Ureter (tissue), 1 donor: Measurements from ENCODE around the gene DHX30. TPM values are rescaled to one million over a fixed set of nuclear protein-coding genes. Genes with fewer than 3 reads are reported as not detected.

Experiments used
- DNase-seq: peaks from one replicate; pipeline ENCODE4 v3.0.0-alpha.2; 2020; ENCODE audit warnings: low spot score
- total RNA-seq: library from RNA; stranded (reverse); gene quantifications from one replicate; pipeline ENCODE4 v1.2.4, GENCODE V29; 2023
- donor health status: DM: yes; HTN: yes; CAD: no.

Gene DHX30
- total RNA-seq, 1 donor from 2014 or later = 81.5 TPM

DNA sequence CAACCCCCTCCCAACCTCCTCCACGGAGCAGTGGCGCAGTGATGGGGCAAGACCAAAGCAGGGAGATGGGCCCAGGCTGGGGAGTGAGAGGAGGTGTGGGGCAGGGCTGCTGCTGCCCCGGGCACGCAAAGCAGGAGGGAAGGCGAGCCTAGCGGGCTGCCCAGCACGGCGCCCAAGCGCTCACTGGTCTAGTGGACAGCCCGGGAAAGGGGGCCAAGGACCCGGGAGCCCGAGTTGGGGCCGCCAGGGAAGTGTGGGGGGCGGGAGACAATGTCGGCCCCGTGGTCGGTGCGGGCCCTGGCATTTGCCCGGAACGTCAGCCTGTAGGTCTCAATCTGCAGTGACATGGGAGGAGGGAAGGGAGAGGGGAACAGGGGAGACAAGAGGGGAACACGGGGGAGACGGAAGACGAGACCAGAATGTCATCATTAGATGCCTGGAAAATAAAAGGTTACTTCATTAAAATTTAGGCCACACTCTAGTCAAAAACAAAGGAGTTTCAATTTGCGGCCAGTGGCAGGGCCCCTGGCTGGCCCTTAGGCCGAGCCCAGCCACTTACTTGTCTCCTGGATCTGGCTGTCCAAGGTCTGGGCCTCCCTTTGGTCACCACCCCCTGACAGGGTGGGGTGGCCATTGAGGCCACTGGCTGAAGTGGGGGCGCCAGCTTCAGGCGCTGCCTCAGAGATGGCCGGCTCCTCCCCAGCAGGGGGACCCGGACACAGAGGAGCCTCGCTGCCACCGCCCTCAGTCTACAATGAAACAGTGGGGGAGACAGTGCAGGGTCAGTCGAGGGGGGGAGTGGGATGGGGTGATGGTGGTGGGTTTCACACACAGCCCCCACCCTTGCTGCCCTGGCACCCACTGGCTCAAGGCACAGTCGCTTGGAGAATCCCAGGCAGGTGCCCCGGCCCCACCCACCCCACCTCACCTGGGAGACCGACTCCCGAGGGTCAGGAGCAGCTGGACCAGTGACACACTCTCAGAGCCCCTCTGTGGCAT lies 50.0 kb downstream of the DHX30 start:
- DNase-seq = no peak

- DNase-seq = no peak
Measured at GRCh38 chr3:47854267-47854666, 51.3 kb downstream of the DHX30 start.

GRCh38 chr3:47854720-47855455 lies 52.0 kb downstream of the DHX30 start:
- DNase-seq = no peak

- DNase-seq = no peak
Measured at GRCh38 chr3:47855461-47856383, 52.8 kb downstream of the DHX30 start.

DNA sequence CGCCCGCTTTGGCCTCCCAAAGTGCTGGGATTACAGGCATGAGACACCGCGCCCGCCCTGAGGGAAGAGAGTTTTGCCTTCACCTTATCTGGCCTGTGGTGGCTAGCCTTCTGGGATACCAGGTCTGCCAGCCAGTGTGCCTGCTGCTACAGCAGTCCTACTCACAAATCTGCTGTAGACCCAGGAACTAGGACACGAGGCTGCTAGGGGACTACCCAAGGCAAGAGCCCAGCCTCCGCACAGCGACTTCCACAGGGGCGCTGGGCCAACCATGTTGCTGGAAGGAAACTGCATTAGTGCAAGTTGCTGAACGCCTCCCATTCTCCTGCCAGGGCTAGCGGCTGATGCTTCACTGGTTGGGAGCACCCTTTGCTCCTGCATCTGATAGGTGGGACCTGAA lies 53.7 kb downstream of the DHX30 start:
- no peak for DNase-seq

GRCh38 chr3:47857151-47857550 lies 54.2 kb downstream of the DHX30 start:
- DNase-seq = no peak

- no peak for DNase-seq
Measured at GRCh38 chr3:47859956-47860605, 57.1 kb downstream of the DHX30 start.

- no peak for DNase-seq
Measured at GRCh38 chr3:47863391-47864128, 60.6 kb downstream of the DHX30 start.

DNA sequence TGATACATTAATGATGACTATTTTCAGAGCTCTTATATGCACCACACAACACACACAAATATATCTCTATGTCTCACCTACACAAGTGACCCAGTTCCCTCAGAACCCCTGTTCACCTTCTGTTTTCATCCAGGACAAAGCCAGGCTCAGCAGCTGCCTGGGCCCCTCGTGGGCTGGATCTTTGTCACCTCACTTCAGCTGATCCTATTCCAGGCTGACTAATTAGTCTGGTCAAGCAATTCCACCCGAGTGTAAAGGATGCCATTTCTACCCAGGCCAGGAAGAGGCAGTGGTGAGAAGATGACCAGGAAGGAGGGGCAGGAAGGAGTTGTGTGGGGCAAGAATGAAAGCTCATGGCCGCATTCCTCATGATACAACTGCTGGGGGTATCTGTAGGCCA lies 62.3 kb downstream of the DHX30 start:
- DNase-seq = no peak

GRCh38 chr3:47867451-47868044 lies 64.6 kb downstream of the DHX30 start:
- no peak for DNase-seq

DNA sequence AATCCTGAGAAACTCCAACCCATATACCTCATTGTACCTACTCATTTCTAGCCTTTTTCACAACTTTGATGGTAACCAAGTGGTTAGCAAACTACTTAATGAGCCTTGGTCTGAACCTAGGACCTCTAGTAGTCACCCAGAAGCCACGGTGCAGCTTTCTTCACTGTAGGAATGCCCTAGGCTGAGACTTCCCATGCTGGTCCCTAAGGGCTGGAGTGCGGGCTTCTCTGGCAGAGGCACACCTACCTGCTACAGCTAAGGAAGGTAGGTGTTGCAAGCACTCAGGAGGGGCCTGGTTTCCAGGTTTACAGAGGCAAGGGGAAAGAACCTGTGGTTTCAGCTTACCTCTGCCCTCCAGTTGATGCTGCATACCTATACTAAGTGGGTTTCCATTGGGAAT lies 65.4 kb downstream of the DHX30 start:
- no peak for DNase-seq

DNA sequence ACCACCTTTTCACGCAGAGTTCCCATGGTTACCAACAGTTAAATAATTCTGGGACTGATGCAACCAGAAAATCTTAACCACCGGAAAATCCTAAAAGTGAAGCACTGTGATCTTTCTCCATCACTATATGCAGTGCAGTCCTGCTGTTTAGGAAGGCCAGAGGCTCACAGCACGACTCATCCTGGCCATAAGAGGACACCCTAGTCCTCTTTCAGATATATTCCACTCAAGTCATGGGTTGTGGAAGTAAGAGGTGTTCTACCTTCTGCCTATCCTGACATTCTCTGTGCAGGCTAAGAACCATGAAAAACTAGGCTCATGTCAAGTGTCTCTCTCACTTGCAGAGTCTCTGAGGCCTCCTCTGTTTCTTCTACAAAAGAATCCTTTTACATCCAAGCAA lies 67.2 kb downstream of the DHX30 start:
- DNase-seq = no peak

DNA sequence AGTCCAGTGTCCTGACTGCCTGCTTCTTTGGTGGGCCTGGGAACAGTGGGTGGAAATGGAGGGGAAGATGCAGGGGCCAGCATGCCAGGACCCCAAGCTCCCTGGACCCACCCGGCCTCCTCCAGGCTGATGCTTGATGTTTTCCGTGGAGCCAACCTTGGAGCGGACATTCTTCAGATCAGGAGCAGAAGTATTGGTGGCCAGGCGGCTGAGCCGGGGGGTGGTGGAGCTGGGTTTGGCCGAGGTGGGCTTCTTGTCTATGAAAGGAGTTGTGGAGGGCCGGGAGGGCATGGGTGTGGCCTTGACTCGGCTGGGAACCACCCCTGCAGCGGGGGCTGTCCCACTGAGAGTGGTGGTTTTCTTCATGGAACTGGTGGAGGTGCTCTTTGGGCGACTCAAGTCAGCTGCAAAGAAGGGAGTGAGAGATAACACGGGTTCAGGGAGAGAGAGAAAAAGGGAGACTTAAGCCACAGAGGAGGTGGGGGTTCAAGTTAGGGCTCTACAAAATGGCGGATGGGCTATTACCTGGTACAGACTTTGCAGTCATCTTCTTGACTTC lies 67.8 kb downstream of the DHX30 start:
- no peak for DNase-seq

- no peak for DNase-seq
Measured at GRCh38 chr3:47871389-47871788, 68.5 kb downstream of the DHX30 start.

- DNase-seq = no peak
Measured at GRCh38 chr3:47872916-47873315, 70.0 kb downstream of the DHX30 start.

DNA sequence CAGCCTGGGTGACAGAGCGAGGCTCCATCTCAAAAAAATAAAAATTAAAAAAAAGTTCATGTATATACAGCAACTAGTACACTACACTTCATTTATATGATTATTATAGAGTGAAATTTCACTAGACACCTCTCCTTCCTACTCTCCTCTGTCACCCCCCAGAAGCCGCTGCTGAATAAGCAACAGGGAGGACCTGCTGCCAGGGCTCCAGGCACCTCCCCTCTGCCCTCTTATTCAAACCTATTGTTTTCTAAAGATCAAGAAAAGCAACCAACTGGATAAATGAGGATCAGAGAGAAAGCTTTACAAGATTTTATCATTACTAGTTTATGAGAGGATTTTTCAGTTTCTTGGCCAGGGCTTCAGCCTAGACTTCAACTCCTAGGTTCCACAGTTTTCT lies 71.5 kb downstream of the DHX30 start:
- no peak for DNase-seq

GRCh38 chr3:47874913-47875312 lies 72.0 kb downstream of the DHX30 start:
- no peak for DNase-seq

- no peak for DNase-seq
Measured at GRCh38 chr3:47877290-47877689, 74.4 kb downstream of the DHX30 start.

- DNase-seq = no peak
Measured at GRCh38 chr3:47877719-47878118, 74.8 kb downstream of the DHX30 start.

GRCh38 chr3:47882338-47882737 lies 79.4 kb downstream of the DHX30 start:
- no peak for DNase-seq
